PC-9 (cell line): Measurements from ENCODE around the gene C2orf68. TPM values are rescaled to one million over a fixed set of nuclear protein-coding genes. Genes with fewer than 3 reads are reported as not detected.
A peak's percentile ranks its signal among the peaks of the same experiment; 100 is the strongest.

Experiments used
- BruUV-seq: library from RNA; stranded (reverse); fragments of 400-500 nt; replicated peaks from 2 replicates; lab custom pipeline; 2021; lab: Mats Ljungman, UMichigan
- CTCF ChIA-PET: fragments of 300-600 bp; sonication (Branson Sonifier 250); formaldehyde crosslinking; loops from one replicate; lab custom pipeline; 2022; ENCODE audit warnings: antibody characterized with exemption; lab: Charles Lee
- POLR2A ChIA-PET: fragments of 300-600 bp; sonication (Branson Sonifier 250); formaldehyde crosslinking; loops from one replicate; lab custom pipeline; 2022; ENCODE audit warnings: antibody characterized with exemption; ENCODE audit not compliant: unreplicated experiment; lab: Charles Lee
- DNase-seq, 2 experiments: peaks; one replicate each; pipeline versions ENCODE4 v3.0.0 to v3.0.0-alpha.2; 2015 to 2022; ENCODE audit warnings: mixed read lengths in 1 of 2
- H2AFZ ChIP-seq: fragments of 200-600 bp; sonication (generic); 2 replicates; pipeline ENCODE4 v1.8.1; 2017; ENCODE audit warnings: antibody characterized with exemption
- H3F3A ChIP-seq: fragments of 200-600 bp; sonication (generic); 2 replicates; pipeline ENCODE4 v1.8.1; 2017; ENCODE audit warnings: antibody characterized with exemption, mild to moderate bottlenecking, low read depth; ENCODE audit not compliant: insufficient read depth
- H3K27ac ChIP-seq: fragments of 200-600 bp; sonication (generic); 2 replicates; pipeline ENCODE4 v1.6.1; 2016; ENCODE audit warnings: mixed run types
- H3K27me3 ChIP-seq: fragments of 200-600 bp; sonication (generic); 2 replicates; pipeline ENCODE4 v1.6.1; 2016; ENCODE audit warnings: low read depth, mixed run types; ENCODE audit not compliant: insufficient read depth
- H3K36me3 ChIP-seq: fragments of 200-600 bp; sonication (generic); 2 replicates; pipeline ENCODE4 v1.6.1; 2016; ENCODE audit warnings: low read depth, mixed run types
- H3K4me1 ChIP-seq: fragments of 200-600 bp; sonication (generic); replicated peaks from 2 replicates; pipeline ENCODE4 v1.6.1; 2016; ENCODE audit warnings: mixed run types; ENCODE audit not compliant: insufficient read depth
- H3K4me2 ChIP-seq: fragments of 200-600 bp; sonication (generic); 2 replicates; pipeline ENCODE4 v1.6.1; 2017; ENCODE audit warnings: mixed run types
- H3K4me3 ChIP-seq: fragments of 200-600 bp; sonication (generic); 2 replicates; pipeline ENCODE4 v1.6.1; 2016; ENCODE audit warnings: mixed run types
- H3K79me2 ChIP-seq: fragments of 200-600 bp; sonication (generic); 2 replicates; pipeline ENCODE4 v1.6.1; 2017; ENCODE audit warnings: low read depth, mixed run types
- H3K9me2 ChIP-seq: fragments of 200-600 bp; sonication (generic); 2 replicates; pipeline ENCODE4 v1.8.1; 2017; ENCODE audit warnings: mild to moderate bottlenecking; ENCODE audit not compliant: insufficient read depth
- H3K9me3 ChIP-seq: fragments of 200-600 bp; sonication (generic); 2 replicates; pipeline ENCODE4 v1.8.1; 2016; ENCODE audit warnings: low read depth; ENCODE audit not compliant: insufficient read depth
- H4K20me1 ChIP-seq: fragments of 200-600 bp; sonication (generic); 2 replicates; pipeline ENCODE4 v1.8.1; 2017; ENCODE audit not compliant: insufficient read depth
- EZH2 ChIP-seq: fragments of 200-600 bp; sonication (generic); IDR thresholded peaks from 2 replicates; pipeline ENCODE4 v1.8.0; 2017; ENCODE audit warnings: antibody characterized with exemption, low read depth
- intact Hi-C: fragments of 100-400 bp; cut with micrococcal nuclease; formaldehyde crosslinking; loops from one replicate; pipeline ENCODE4 v1.10.0; 2022; ENCODE audit not compliant: unreplicated experiment
- total RNA-seq: library from RNA; stranded (reverse); gene quantifications from 2 replicates; pipeline ENCODE4 v1.2.3, GENCODE V29; 2021
- TF ChIP-seq, protein P1 (sequence below): fragments of 200-600 bp; sonication (generic); conservative IDR thresholded peaks from 2 replicates; pipeline ENCODE4 v1.6.1; 2017; ENCODE audit warnings: mixed run types, antibody characterized with exemption, mild to moderate bottlenecking, moderate library complexity

The C2orf68 gene
- total RNA-seq, 1 experiment from 2014 or later: 48.6 TPM

DNA sequence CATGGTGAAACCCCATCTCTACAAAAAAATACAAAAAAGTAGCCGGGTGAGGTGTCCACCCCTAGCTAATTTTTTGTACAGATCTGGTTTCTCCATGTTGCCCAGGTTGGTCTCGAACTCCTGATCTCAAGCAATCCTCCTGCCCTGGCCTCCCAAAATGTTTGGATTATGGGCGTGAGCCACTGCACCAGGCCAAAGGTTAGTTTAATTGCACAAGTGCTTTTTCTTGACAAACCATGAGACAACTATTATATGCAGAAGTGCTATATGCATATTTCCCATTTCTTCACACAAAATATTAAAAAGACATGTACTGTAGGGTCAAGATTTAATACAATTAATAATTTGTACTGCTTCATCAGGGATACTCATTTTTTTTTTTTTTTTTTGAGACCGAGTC is 45.6 kb downstream of the C2orf68 start:
- Histone ChIP-seq H3K9me3 (no peaks in the 10 kb centered on the region), H3K27me3 (no peaks in the 10 kb centered on the region), H3F3A (no peaks in the 10 kb centered on the region), H3K4me2 (no peak overlapping the region), H3K4me1 (peaks cover 6% of the 10 kb centered on the region; the same call in 1 of the 2 replicates), H3K79me2 (no peaks in the 10 kb centered on the region), H2AFZ (no peak overlapping the region), H3K9me2 (no peaks in the 10 kb centered on the region), H3K36me3 (no peaks in the 10 kb centered on the region), H3K27ac (no peak overlapping the region), H4K20me1 (no peaks in the 10 kb centered on the region), H3K4me3 (no peak overlapping the region)
- ChIA-PET CTCF (no interaction called here), POLR2A (interaction anchor here (0.6 kb wide), 1 partner anchor 33 kb away, joined by 3 read pairs; no protein-coding TSS in a partner anchor)
- intact Hi-C loops: no loop called here
- DNase-seq: no peak
- TF ChIP-seq, protein P1, sequence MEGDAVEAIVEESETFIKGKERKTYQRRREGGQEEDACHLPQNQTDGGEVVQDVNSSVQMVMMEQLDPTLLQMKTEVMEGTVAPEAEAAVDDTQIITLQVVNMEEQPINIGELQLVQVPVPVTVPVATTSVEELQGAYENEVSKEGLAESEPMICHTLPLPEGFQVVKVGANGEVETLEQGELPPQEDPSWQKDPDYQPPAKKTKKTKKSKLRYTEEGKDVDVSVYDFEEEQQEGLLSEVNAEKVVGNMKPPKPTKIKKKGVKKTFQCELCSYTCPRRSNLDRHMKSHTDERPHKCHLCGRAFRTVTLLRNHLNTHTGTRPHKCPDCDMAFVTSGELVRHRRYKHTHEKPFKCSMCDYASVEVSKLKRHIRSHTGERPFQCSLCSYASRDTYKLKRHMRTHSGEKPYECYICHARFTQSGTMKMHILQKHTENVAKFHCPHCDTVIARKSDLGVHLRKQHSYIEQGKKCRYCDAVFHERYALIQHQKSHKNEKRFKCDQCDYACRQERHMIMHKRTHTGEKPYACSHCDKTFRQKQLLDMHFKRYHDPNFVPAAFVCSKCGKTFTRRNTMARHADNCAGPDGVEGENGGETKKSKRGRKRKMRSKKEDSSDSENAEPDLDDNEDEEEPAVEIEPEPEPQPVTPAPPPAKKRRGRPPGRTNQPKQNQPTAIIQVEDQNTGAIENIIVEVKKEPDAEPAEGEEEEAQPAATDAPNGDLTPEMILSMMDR: no peak
- TF ChIP-seq EZH2: no peak
- BruUV-seq: no TSS peak

DNA sequence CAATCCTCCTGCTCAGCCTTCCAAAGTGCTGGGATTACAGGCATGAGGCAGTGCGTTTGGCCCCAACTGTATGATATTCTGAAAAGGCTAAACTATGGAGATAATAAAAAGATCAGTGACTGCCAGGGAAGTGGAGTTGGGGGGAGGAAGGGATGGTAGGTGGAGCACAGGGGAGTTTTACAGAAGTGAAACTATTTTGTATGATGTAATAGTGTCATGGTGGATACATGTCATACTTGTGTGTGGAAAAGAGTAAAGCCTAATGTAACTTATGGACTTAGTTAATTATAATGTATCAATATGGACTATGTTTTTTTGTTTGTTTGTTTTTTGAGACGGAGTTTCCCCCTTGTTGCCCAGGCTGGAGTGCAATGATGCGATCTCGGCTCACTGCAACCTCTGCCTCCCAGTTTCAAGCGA is 47.7 kb downstream of the C2orf68 start:
- Histone ChIP-seq H3K4me1 (peaks cover 15% of the 10 kb centered on the region), H3K27me3 (no peaks in the 10 kb centered on the region), H3F3A (no peaks in the 10 kb centered on the region), H2AFZ (no peak overlapping the region), H4K20me1 (no peaks in the 10 kb centered on the region), H3K9me3 (no peaks in the 10 kb centered on the region), H3K4me3 (no peak overlapping the region), H3K9me2 (no peaks in the 10 kb centered on the region), H3K79me2 (peaks cover 20% of the 10 kb centered on the region), H3K36me3 (peaks cover 1% of the 10 kb centered on the region; the same call in 1 of the 2 replicates), H3K27ac (no peak overlapping the region), H3K4me2 (no peak overlapping the region)
- ChIA-PET CTCF (interaction anchor here (0.5 to 0.6 kb wide), 4 partner anchors 12 to 300 kb away, joined by 3 to 4 read pairs (median 4); no protein-coding TSS in a partner anchor), POLR2A (interaction anchor here (0.5 to 0.9 kb wide), 2 partner anchors 14 to 194 kb away, joined by 4 read pairs; no protein-coding TSS in a partner anchor)
- intact Hi-C loops: loop anchor here (5.0 kb wide), 1 partner anchor 38 kb away; the partner anchor contains the start of gene TMEM150A
- DNase-seq: no peak
- BruUV-seq: no TSS peak
- no peak for TF ChIP-seq EZH2
- TF ChIP-seq, protein P1: no peak

DNA sequence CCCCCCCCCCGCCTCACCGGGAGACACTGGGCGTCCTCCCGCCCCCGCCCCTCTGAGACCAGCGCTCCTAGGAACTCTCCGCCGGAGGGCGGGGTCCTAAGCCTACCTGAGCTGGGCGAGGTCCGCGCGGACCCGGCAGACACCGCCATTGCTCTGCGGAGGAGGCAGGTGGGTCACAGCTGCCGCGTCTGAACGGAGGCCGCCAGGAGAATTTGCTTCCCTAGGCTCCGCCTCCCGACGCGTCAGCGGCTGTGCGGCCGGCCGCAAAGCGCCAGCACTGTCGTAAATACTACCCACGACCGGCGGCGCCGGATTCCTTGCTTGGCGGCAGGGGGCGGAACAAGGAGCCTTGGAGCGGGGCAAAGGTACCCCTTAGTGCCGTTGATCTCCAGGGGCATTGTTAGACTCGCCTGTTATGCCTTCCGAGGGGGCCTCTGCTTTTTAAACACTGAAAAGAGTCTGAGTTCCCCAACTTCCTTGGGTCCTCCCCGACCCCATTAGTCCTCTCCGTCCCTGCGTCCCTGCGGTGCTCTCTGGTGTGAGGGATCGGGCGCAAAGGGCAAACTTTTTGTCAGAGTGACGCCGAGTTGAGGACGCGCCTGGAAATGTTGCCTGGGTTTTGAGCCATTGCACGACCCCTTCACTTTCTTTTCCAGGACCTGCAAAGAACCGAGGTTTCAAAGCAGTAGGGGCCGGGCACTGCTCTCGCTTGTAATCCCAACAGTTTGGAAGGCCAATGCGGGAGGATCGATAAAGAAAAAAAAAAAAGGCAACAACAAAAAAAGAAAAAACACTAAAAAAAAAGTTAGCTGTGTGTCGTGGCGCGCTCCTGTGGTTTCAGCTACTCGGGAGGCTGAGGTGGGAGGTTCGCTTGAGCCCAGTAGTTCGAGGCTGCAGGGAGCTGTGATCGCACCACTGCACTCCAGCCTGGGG is 50.3 kb downstream of the C2orf68 start, which contains the start of gene GGCX:
TSS of gene GGCX (minus strand) at position 214 of the 933 bp plus-strand sequence. CDS start at position 149, 65 bp downstream.
- Histone ChIP-seq H3K4me3 (peak within 1 kb of the TSS; percentile 73), H3F3A (no peaks in the 10 kb centered on the region), H3K36me3 (peaks cover 14% of the 10 kb centered on the region; the same call in 1 of the 2 replicates), H3K79me2 (peaks cover 33% of the 10 kb centered on the region), H3K9me3 (no peaks in the 10 kb centered on the region), H4K20me1 (no peaks in the 10 kb centered on the region), H3K4me1 (peaks cover 15% of the 10 kb centered on the region), H2AFZ (peak within 1 kb of the TSS; percentile 93), H3K4me2 (peak within 1 kb of the TSS; percentile 85), H3K27me3 (no peaks in the 10 kb centered on the region), H3K9me2 (no peaks in the 10 kb centered on the region), H3K27ac (peak within 1 kb of the TSS; percentile 65)
- TF ChIP-seq, protein P1: peak; percentile 49; the same call in 1 of the 2 replicates
- TF ChIP-seq EZH2: no peak
- ChIA-PET POLR2A (interaction anchor here (0.6 to 1.4 kb wide), 7 partner anchors 16 to 592 kb away, joined by 3 to 20 read pairs (median 5); partner anchors contain the start of genes RNF181 and VAMP8), CTCF (no interaction called here)
- BruUV-seq: TSS peak; percentile 97
- intact Hi-C loops: loop anchor here (5.0 kb wide), 1 partner anchor 41 kb away; the partner anchor contains the start of gene TMEM150A
- DNase-seq: peak; percentile 86 to 89
